SK-N-SH treated with all-trans-retinoic acid at 6 μM for 48 hours (cell line): ENCODE data around the gene INSYN1.

Experiments
- ARNTL ChIP-seq: fragments of 450-650 bp; formaldehyde crosslinking; IDR thresholded peaks from 2 replicates; pipeline ENCODE4 v1.5.0; 2020; ENCODE audit warnings: low read depth, mild to moderate bottlenecking, moderate library complexity, borderline replicate concordance
- OSR1 ChIP-seq: fragments of 250-450 bp; sonication (Bioruptor Pico); IDR thresholded peaks from 2 replicates; pipeline ENCODE4 v1.8.0; 2022; ENCODE audit warnings: moderate library complexity, mild to moderate bottlenecking, inconsistent platforms
- TF ChIP-seq, protein P1 (sequence below): fragments of 250-450 bp; sonication (Bioruptor Pico); IDR thresholded peaks from 2 replicates; pipeline ENCODE4 v1.8.0; 2020; ENCODE audit warnings: mild to moderate bottlenecking, moderate library complexity, borderline replicate concordance

DNA sequence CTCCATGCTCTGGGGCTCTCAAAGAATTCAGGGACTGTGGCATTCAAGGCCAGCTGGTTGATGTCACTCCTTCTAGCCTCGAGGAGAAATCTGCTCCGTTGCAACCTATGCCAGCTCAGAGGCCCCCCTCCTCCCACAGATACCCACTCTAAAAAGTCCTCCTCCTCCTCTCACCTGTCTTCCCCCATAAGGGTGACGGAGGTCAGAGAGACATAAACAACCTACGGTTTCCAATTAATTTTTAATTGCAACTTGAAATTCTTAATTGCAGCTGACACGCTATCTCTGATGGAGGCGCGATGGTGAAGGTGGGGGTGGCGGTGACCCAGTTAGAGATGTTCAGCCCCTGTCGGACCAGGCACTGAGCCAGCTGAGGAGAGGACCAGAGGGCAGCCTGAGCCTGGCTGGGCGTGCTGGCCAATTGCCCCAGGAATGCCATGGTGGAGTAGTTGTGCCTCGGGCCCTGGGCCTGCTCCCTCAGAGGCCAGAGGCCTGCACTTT, 43.2 kb upstream of the INSYN1 start:
- TF ChIP-seq, protein P1, sequence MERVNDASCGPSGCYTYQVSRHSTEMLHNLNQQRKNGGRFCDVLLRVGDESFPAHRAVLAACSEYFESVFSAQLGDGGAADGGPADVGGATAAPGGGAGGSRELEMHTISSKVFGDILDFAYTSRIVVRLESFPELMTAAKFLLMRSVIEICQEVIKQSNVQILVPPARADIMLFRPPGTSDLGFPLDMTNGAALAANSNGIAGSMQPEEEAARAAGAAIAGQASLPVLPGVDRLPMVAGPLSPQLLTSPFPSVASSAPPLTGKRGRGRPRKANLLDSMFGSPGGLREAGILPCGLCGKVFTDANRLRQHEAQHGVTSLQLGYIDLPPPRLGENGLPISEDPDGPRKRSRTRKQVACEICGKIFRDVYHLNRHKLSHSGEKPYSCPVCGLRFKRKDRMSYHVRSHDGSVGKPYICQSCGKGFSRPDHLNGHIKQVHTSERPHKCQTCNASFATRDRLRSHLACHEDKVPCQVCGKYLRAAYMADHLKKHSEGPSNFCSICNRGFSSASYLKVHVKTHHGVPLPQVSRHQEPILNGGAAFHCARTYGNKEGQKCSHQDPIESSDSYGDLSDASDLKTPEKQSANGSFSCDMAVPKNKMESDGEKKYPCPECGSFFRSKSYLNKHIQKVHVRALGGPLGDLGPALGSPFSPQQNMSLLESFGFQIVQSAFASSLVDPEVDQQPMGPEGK (CRISPR knock-in tag): no peak
- TF ChIP-seq ARNTL (CRISPR knock-in tag) (no peak), OSR1 (no peak)
